CD14-positive monocyte (primary cell): Measurements from ENCODE around the gene UTP4. TPM values are rescaled to one million over a fixed set of nuclear protein-coding genes. Genes with fewer than 3 reads are reported as not detected.

Experiments used
- DNase-seq, 3 donors: peaks; one replicate each; pipeline ENCODE4 v3.0.0-alpha.2; 2011 to 2022
- H2AFZ ChIP-seq: 2 replicates; pipeline ENCODE4 v1.6.0; 2012; ENCODE audit warnings: mild to moderate bottlenecking, low read depth, low read length, inconsistent platforms; ENCODE audit not compliant: insufficient read depth, poor library complexity, severe bottlenecking
- H3K27ac ChIP-seq, 2 donors: 1 replicate in 1 of 2; 2 replicates in 1 of 2; pipeline ENCODE4 v1.5.1; 2012 to 2013; ENCODE audit warnings: low read length in 2 of 2, control low read depth in 1 of 2, inconsistent platforms in 1 of 2, low read depth in 1 of 2, mild to moderate bottlenecking in 1 of 2
- H3K27me3 ChIP-seq, 2 donors: one replicate each; pipeline versions ENCODE4 v1.6.0 to v1.6.1; 2011 to 2013; ENCODE audit warnings: low read length in 2 of 2; ENCODE audit not compliant: control insufficient read depth in 2 of 2, insufficient read depth in 2 of 2
- H3K36me3 ChIP-seq, 2 donors: replicated peaks in 1 of 2; 1 replicate in 1 of 2; 2 replicates in 1 of 2; pipeline versions ENCODE4 v1.5.1 to v1.6.1; 2012 to 2013; ENCODE audit warnings: low read length in 2 of 2, control low read depth in 1 of 2, inconsistent platforms in 1 of 2, mild to moderate bottlenecking in 1 of 2; ENCODE audit not compliant: insufficient read depth in 2 of 2, control insufficient read depth in 1 of 2
- H3K4me1 ChIP-seq, 2 donors: 1 replicate in 1 of 2; 2 replicates in 1 of 2; pipeline versions ENCODE4 v1.5.1 to v1.6.1; 2012 to 2013; ENCODE audit warnings: low read length in 2 of 2, control low read depth in 1 of 2, inconsistent platforms in 1 of 2, mild to moderate bottlenecking in 1 of 2, moderate library complexity in 1 of 2; ENCODE audit not compliant: insufficient read depth in 2 of 2, control insufficient read depth in 1 of 2
- H3K4me2 ChIP-seq: replicated peaks from 2 replicates; pipeline ENCODE3; 2012; ENCODE audit warnings: low read length, moderate library complexity, mild to moderate bottlenecking; ENCODE audit not compliant: poor library complexity, severe bottlenecking; ENCODE audit errors: extremely low read depth
- H3K4me3 ChIP-seq, 3 experiments: fragments of 200-600 bp in 1 of 3; sonication (generic) in 1 of 3; replicated peaks in 1 of 3; 1 replicate in 2 of 3; 2 replicates in 1 of 3; pipeline ENCODE4 v1.5.1; 2011 to 2013; ENCODE audit warnings: low read length in 3 of 3, mild to moderate bottlenecking in 3 of 3, control low read depth in 2 of 3, low read depth in 2 of 3, inconsistent platforms in 1 of 3, moderate library complexity in 1 of 3
- H3K79me2 ChIP-seq: 2 replicates; pipeline ENCODE4 v1.6.0; 2012; ENCODE audit warnings: mild to moderate bottlenecking, control low read depth, inconsistent platforms, low read length, moderate library complexity; ENCODE audit not compliant: insufficient read depth
- H3K9ac ChIP-seq: 2 replicates; pipeline ENCODE4 v1.6.0; 2017; ENCODE audit warnings: low read length, mild to moderate bottlenecking; ENCODE audit not compliant: insufficient read depth, poor library complexity, severe bottlenecking
- H3K9me3 ChIP-seq, 2 donors: replicated peaks in 1 of 2; 1 replicate in 1 of 2; 2 replicates in 1 of 2; pipeline versions ENCODE4 v1.5.1 to v1.6.1; 2012 to 2013; ENCODE audit warnings: low read length in 2 of 2, control low read depth in 1 of 2; ENCODE audit not compliant: control insufficient read depth in 1 of 2, insufficient read depth in 1 of 2
- H4K20me1 ChIP-seq: 2 replicates; pipeline ENCODE4 v1.6.0; 2012; ENCODE audit warnings: mild to moderate bottlenecking, low read length, control low read depth, moderate library complexity; ENCODE audit not compliant: insufficient read depth
- H3K27ac Mint-ChIP-seq, 7 donors: one replicate each; pipeline ENCODE4 v1.8.0; 2020; ENCODE audit warnings: mild to moderate bottlenecking in 7 of 7, mixed read lengths in 7 of 7, moderate library complexity in 6 of 7, inconsistent platforms in 2 of 7
- H3K27me3 Mint-ChIP-seq, 3 donors: one replicate each; pipeline ENCODE4 v1.8.0; 2021 to 2022; ENCODE audit warnings: low read depth in 3 of 3, mild to moderate bottlenecking in 3 of 3, mixed read lengths in 3 of 3, moderate library complexity in 3 of 3, inconsistent platforms in 1 of 3
- H3K36me3 Mint-ChIP-seq, 2 donors: one replicate each; pipeline ENCODE4 v1.8.0; 2020; ENCODE audit warnings: mixed read lengths in 2 of 2, inconsistent platforms in 1 of 2, mild to moderate bottlenecking in 1 of 2
- H3K4me1 Mint-ChIP-seq: one replicate; pipeline ENCODE4 v1.8.0; 2020; ENCODE audit warnings: mild to moderate bottlenecking, mixed read lengths
- H3K4me3 Mint-ChIP-seq, 2 donors: one replicate each; pipeline ENCODE4 v1.8.0; 2020; ENCODE audit warnings: mild to moderate bottlenecking in 2 of 2, mixed read lengths in 2 of 2, moderate library complexity in 1 of 2
- H3K9me3 Mint-ChIP-seq, 7 donors: one replicate each; pipeline ENCODE4 v1.8.0; 2020 to 2022; ENCODE audit warnings: mixed read lengths in 7 of 7, mild to moderate bottlenecking in 6 of 7, moderate library complexity in 6 of 7, inconsistent platforms in 2 of 7
- WGBS: methylation state at CpG from one replicate; pipeline ENCODE4 v1.1.5; 2013; ENCODE audit warnings: missing lambda C conversion rate; ENCODE audit not compliant: insufficient coverage; 5-methylcytosine and 5-hydroxymethylcytosine counted together
- intact Hi-C, 2 donors: fragments of 100-400 bp; cut with micrococcal nuclease; formaldehyde crosslinking; loops; one replicate each; pipeline versions ENCODE4 v1.15.0 to v1.15.1; 2023
- polyA plus RNA-seq, 3 donors: library from polyadenylated mRNA; depleted of rRNA in 1 of 3; unstranded in 2 of 3; stranded (reverse) in 1 of 3; fragments of 300-500 nt in 2 of 3; fragments of >200 nt in 1 of 3; fragmentation: Illumina TruSeq in 2 of 3; gene quantifications; 1 replicate in 2 of 3; 2 replicates in 1 of 3; pipeline ENCODE4 v1.2.3, GENCODE V29; 2012 to 2021
- TF ChIP-seq, protein P1 (sequence below): fragments of 200-600 bp; IDR thresholded peaks from one replicate; pipeline ENCODE4 v1.8.0; 2022; ENCODE audit warnings: antibody characterized with exemption, mild to moderate bottlenecking

Gene UTP4
- polyA plus RNA-seq, 3 donors, result 15.3 to 27.8 (median 19.6) TPM

GRCh38 chr16:69131167-69131838, 1.1 kb upstream of the UTP4 start:
- intact Hi-C loops, result loop anchor here (5.0 to 10.0 kb wide), 3 partner anchors 53 to 594 kb away; partner anchors contain the start of genes SNTB2 (in 1 of the 2), VPS4A (in 1 of the 2) and ZFP90 (in 1 of the 2)
- peak overlapping the region; percentile 76 for H3K9ac ChIP-seq
- peak overlapping the region; percentile 79 to 99 (median 80) for H3K4me3 ChIP-seq
- no peaks in the 10 kb centered on the region for H3K27me3 ChIP-seq
- TF ChIP-seq, protein P1, sequence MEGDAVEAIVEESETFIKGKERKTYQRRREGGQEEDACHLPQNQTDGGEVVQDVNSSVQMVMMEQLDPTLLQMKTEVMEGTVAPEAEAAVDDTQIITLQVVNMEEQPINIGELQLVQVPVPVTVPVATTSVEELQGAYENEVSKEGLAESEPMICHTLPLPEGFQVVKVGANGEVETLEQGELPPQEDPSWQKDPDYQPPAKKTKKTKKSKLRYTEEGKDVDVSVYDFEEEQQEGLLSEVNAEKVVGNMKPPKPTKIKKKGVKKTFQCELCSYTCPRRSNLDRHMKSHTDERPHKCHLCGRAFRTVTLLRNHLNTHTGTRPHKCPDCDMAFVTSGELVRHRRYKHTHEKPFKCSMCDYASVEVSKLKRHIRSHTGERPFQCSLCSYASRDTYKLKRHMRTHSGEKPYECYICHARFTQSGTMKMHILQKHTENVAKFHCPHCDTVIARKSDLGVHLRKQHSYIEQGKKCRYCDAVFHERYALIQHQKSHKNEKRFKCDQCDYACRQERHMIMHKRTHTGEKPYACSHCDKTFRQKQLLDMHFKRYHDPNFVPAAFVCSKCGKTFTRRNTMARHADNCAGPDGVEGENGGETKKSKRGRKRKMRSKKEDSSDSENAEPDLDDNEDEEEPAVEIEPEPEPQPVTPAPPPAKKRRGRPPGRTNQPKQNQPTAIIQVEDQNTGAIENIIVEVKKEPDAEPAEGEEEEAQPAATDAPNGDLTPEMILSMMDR, result no peak
- H4K20me1 ChIP-seq, result peaks cover 51% of the 10 kb centered on the region
- H3K4me1 ChIP-seq, result peaks cover 13 to 19% of the 10 kb centered on the region in 2 donors
- peak overlapping the region; percentile 96 for H3K4me2 ChIP-seq
- peak; percentile 37 to 48 (median 45) for DNase-seq
- peak overlapping the region; percentile 95 to 96 for H3K4me3 Mint-ChIP-seq
- H3K9me3 ChIP-seq, result no peaks in the 10 kb centered on the region
- no peaks in the 10 kb centered on the region for H3K9me3 Mint-ChIP-seq
- H3K79me2 ChIP-seq, result peaks cover 91% of the 10 kb centered on the region
- 0% methylated on average over 11 of the region's 15 CpGs for WGBS
- H3K27ac ChIP-seq, result peak overlapping the region; percentile 70 to 86
- peak overlapping the region; percentile 90 to 95 (median 93) for H3K27ac Mint-ChIP-seq
- peaks cover 0 to 1% (median 0%) of the 10 kb centered on the region in 3 donors for H3K27me3 Mint-ChIP-seq
- H2AFZ ChIP-seq, result peak overlapping the region; percentile 43
- peaks cover 37% of the 10 kb centered on the region for H3K4me1 Mint-ChIP-seq
- peaks cover 0 to 13% of the 10 kb centered on the region in 2 donors for H3K36me3 ChIP-seq
- H3K36me3 Mint-ChIP-seq, result peaks cover 4 to 11% of the 10 kb centered on the region in 2 donors

- H3K4me2 ChIP-seq, result peak overlapping the region; percentile 96
- intact Hi-C loops, result loop anchor here (5.0 to 10.0 kb wide), 3 partner anchors 53 to 595 kb away; partner anchors contain the start of genes SNTB2 (in 1 of the 2), VPS4A (in 1 of the 2) and ZFP90 (in 1 of the 2)
- peak overlapping the region; percentile 95 to 96 for H3K4me3 Mint-ChIP-seq
- DNase-seq, result peak in 2 of 3 donors; percentile 4 to 45
- peaks cover 0 to 1% (median 0%) of the 10 kb centered on the region in 3 donors for H3K27me3 Mint-ChIP-seq
- H3K27ac Mint-ChIP-seq, result peak overlapping the region; percentile 90 to 95 (median 93)
- H3K9ac ChIP-seq, result peak overlapping the region; percentile 76
- H3K9me3 ChIP-seq, result no peaks in the 10 kb centered on the region
- H3K4me1 ChIP-seq, result peaks cover 13 to 19% of the 10 kb centered on the region in 2 donors
- peaks cover 7 to 13% of the 10 kb centered on the region in 2 donors for H3K36me3 Mint-ChIP-seq
- H3K27me3 ChIP-seq, result no peaks in the 10 kb centered on the region
- TF ChIP-seq, protein P1, result no peak
- peaks cover 37% of the 10 kb centered on the region for H3K4me1 Mint-ChIP-seq
- H4K20me1 ChIP-seq, result peaks cover 44% of the 10 kb centered on the region
- peak overlapping the region; percentile 79 to 99 (median 80) for H3K4me3 ChIP-seq
- H3K9me3 Mint-ChIP-seq, result no peaks in the 10 kb centered on the region
- H3K79me2 ChIP-seq, result peaks cover 85% of the 10 kb centered on the region
- WGBS, result under 1% methylated on average over 32 of the region's 53 CpGs
- peak overlapping the region; percentile 70 to 86 for H3K27ac ChIP-seq
- peaks cover 3 to 19% of the 10 kb centered on the region in 2 donors for H3K36me3 ChIP-seq
- peak overlapping the region; percentile 91 for H2AFZ ChIP-seq
These were observed 518 bp upstream of the UTP4 start for GRCh38 chr16:69131839-69132423.
